ENCODE data around the gene TNFRSF4.

GRCh38 chr1:1211541-1212441 lies 2.2 kb downstream of the TNFRSF4 start:
- TF ChIP-seq CTCF (IDR thresholded peaks at IDR 0.05 in 8 of 11, conservative IDR thresholded peaks at IDR 0.05 in 3 of 11) (no peak), POLR2A (IDR thresholded peaks at IDR 0.05) (no peak)

Data from spleen (tissue), 7 donors.